ENCODE measurements around the gene C1orf21. TPM values are rescaled to one million over a fixed set of nuclear protein-coding genes. Genes with fewer than 3 reads are reported as not detected.

C1orf21 gene
- total RNA-seq, 1 experiment from 2014 or later, result 0.15 TPM

DNA sequence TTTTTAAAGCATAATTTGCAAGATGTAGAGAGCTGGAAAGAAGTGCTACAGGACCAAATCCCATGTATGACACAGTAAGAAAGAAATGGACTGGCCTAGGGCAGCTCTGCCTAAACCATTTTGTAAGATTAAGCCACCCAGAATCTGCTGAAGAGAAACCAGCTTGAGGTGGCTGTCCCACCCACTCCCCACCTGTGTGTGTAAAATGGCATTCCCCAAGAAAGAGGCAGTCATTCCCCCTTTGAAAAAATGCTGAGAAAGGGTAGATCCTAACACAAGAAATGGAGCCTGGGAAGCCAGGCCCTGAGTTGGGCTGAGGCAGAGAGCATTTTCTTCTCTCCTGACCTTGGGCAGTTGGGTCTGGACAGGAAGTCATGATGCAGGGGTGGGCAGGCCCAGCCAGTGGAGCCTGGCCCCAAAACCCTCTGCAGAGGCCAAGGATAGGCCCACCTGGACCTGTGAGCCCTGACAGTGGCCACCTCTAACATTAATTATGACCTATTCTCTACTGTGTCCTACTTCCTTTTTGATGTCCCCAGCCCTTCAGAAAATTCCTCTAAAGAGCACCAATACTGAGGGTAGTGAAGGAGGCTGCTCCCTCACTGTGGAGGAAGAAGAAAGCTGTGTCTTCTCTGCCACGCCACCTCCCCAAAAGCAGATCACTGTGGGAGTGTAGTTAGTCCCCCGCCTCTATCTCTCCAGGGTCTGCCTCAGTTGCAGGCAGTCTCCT is 273.8 kb downstream of the C1orf21 start:
- no peak for DNase-seq (ENCODE audit: low read depth, low spot score)
- POLR2A ChIA-PET, result no interaction called here
- in situ Hi-C loops (cut with HindIII; ENCODE audit: low pct_unique_long_range_greater_than_20kb, low sequenced_read_pairs) (no loop called here), intact Hi-C loops (cut with micrococcal nuclease; ENCODE audit: unreplicated experiment) (no loop called here)
- no TSS peak for BruUV-seq (replicated peaks)
- no peaks in the 10 kb centered on the region; the same call in 1 of the 2 replicates for H3K4me1 ChIP-seq (ENCODE audit: control insufficient read depth, insufficient read depth, low read length)
- no peaks in the 10 kb centered on the region for H3K36me3 ChIP-seq (ENCODE audit: control insufficient read depth, insufficient read depth, low read length)
- CTCF ChIA-PET, result no interaction called here
- no peak overlapping the region for H3K4me3 ChIP-seq (ENCODE audit: low read depth in 2 of 2, low read length in 2 of 2)
- H3K9me3 ChIP-seq (ENCODE audit: control insufficient read depth, insufficient read depth, low read depth, low read length), result no peaks in the 10 kb centered on the region
- no peak overlapping the region for H3K27ac ChIP-seq (ENCODE audit: low read length)
- TF ChIP-seq, protein P1, sequence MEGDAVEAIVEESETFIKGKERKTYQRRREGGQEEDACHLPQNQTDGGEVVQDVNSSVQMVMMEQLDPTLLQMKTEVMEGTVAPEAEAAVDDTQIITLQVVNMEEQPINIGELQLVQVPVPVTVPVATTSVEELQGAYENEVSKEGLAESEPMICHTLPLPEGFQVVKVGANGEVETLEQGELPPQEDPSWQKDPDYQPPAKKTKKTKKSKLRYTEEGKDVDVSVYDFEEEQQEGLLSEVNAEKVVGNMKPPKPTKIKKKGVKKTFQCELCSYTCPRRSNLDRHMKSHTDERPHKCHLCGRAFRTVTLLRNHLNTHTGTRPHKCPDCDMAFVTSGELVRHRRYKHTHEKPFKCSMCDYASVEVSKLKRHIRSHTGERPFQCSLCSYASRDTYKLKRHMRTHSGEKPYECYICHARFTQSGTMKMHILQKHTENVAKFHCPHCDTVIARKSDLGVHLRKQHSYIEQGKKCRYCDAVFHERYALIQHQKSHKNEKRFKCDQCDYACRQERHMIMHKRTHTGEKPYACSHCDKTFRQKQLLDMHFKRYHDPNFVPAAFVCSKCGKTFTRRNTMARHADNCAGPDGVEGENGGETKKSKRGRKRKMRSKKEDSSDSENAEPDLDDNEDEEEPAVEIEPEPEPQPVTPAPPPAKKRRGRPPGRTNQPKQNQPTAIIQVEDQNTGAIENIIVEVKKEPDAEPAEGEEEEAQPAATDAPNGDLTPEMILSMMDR (IDR thresholded peaks at IDR 0.05), result no peak
- TF ChIP-seq, protein P2, sequence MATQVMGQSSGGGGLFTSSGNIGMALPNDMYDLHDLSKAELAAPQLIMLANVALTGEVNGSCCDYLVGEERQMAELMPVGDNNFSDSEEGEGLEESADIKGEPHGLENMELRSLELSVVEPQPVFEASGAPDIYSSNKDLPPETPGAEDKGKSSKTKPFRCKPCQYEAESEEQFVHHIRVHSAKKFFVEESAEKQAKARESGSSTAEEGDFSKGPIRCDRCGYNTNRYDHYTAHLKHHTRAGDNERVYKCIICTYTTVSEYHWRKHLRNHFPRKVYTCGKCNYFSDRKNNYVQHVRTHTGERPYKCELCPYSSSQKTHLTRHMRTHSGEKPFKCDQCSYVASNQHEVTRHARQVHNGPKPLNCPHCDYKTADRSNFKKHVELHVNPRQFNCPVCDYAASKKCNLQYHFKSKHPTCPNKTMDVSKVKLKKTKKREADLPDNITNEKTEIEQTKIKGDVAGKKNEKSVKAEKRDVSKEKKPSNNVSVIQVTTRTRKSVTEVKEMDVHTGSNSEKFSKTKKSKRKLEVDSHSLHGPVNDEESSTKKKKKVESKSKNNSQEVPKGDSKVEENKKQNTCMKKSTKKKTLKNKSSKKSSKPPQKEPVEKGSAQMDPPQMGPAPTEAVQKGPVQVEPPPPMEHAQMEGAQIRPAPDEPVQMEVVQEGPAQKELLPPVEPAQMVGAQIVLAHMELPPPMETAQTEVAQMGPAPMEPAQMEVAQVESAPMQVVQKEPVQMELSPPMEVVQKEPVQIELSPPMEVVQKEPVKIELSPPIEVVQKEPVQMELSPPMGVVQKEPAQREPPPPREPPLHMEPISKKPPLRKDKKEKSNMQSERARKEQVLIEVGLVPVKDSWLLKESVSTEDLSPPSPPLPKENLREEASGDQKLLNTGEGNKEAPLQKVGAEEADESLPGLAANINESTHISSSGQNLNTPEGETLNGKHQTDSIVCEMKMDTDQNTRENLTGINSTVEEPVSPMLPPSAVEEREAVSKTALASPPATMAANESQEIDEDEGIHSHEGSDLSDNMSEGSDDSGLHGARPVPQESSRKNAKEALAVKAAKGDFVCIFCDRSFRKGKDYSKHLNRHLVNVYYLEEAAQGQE (IDR thresholded peaks at IDR 0.05; ENCODE audit: insufficient read depth in 1 of 2, low read depth in 2 of 2, low read length in 1 of 2), result no peak
- no peak for TF ChIP-seq POLR2AphosphoS5 (IDR thresholded peaks at IDR 0.05; ENCODE audit: low read depth, low read length)
- no peak for TF ChIP-seq SIN3A (IDR thresholded peaks at IDR 0.05; ENCODE audit: borderline replicate concordance, insufficient read depth, low read depth, low read length)
- no peak for TF ChIP-seq TCF7L2 (IDR thresholded peaks at IDR 0.05; ENCODE audit: low read depth, low read length)
- H3K27me3 ChIP-seq (ENCODE audit: control insufficient read depth, insufficient read depth, low read length), result no peaks in the 10 kb centered on the region; the same call in none of the 2 replicates
- no peak for ATAC-seq

DNA sequence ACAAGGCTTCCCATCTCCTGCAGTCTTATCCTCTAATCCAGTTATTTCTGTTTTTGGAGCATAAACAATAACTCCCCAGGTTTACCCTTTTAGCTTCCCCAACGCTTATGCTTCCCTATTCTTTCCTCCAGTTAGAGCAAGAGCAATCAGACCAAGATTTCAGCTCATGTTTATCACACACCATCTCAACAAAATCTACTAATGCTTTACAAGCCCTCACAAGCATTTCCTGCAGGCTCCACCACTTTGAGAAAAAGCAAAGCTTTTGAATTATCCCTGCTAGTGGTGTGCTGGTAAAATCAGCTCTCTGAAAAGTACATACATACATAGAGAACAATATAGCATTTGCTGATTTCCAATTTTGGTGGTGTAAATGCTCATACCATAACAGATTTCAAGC is 275.0 kb downstream of the C1orf21 start:
- BruUV-seq (replicated peaks), result no TSS peak
- Histone ChIP-seq H3K4me1 (ENCODE audit: control insufficient read depth, insufficient read depth, low read length) (no peaks in the 10 kb centered on the region; the same call in 1 of the 2 replicates), H3K27ac (ENCODE audit: low read length) (no peak overlapping the region), H3K36me3 (ENCODE audit: control insufficient read depth, insufficient read depth, low read length) (no peaks in the 10 kb centered on the region), H3K4me3 (ENCODE audit: low read depth in 2 of 2, low read length in 2 of 2) (no peak overlapping the region), H3K27me3 (ENCODE audit: control insufficient read depth, insufficient read depth, low read length) (no peaks in the 10 kb centered on the region; the same call in none of the 2 replicates), H3K9me3 (ENCODE audit: control insufficient read depth, insufficient read depth, low read depth, low read length) (no peaks in the 10 kb centered on the region)
- POLR2A ChIA-PET, result no interaction called here
- TF ChIP-seq, protein P2 (IDR thresholded peaks at IDR 0.05; ENCODE audit: insufficient read depth in 1 of 2, low read depth in 2 of 2, low read length in 1 of 2), result no peak
- TF ChIP-seq TCF7L2 (IDR thresholded peaks at IDR 0.05; ENCODE audit: low read depth, low read length) (no peak), SIN3A (IDR thresholded peaks at IDR 0.05; ENCODE audit: borderline replicate concordance, insufficient read depth, low read depth, low read length) (no peak)
- TF ChIP-seq, protein P1 (IDR thresholded peaks at IDR 0.05), result no peak
- in situ Hi-C loops (cut with HindIII; ENCODE audit: low pct_unique_long_range_greater_than_20kb, low sequenced_read_pairs) (no loop called here), intact Hi-C loops (cut with micrococcal nuclease; ENCODE audit: unreplicated experiment) (loop anchor here (2.0 kb wide), 1 partner anchor 587 kb away; no protein-coding TSS in a partner anchor)
- ATAC-seq (no peak), DNase-seq (ENCODE audit: low read depth, low spot score) (no peak)
- CTCF ChIA-PET, result no interaction called here

Measured in Panc1 (cell line).